Stimulated activated CD4-positive, alpha-beta T cell treated with anti-CD3 and anti-CD28 coated beads, Interleukin-15, amount 100 ng/mL, for 1 hour (primary cell): Measurements from ENCODE around the gene SLC26A2.
"Not testable (repeated sequence)": the region's sequence is repeated elsewhere in the genome, so short reads cannot be mapped to it uniquely, and the experiment has no call there.

Experiments used
- DNase-seq, 2 donors: peaks; one replicate each; pipeline ENCODE4 v3.0.0-alpha.2; 2020; ENCODE audit warnings: low read depth in 1 of 2, low spot score in 1 of 2

The SLC26A2 gene

GRCh38 chr5:150000990-150001659 is 40.6 kb downstream of the SLC26A2 start:
- peak; percentile 2 to 9 for DNase-seq

- peak; percentile 18 to 21 for DNase-seq
Measured at GRCh38 chr5:150001660-150002486, 41.3 kb downstream of the SLC26A2 start.

GRCh38 chr5:150006318-150006717 is 45.8 kb downstream of the SLC26A2 start:
- no peak for DNase-seq

- no peak for DNase-seq
Measured at GRCh38 chr5:150007050-150007449, 46.5 kb downstream of the SLC26A2 start.

GRCh38 chr5:150009671-150010387 is 49.3 kb downstream of the SLC26A2 start:
- DNase-seq, result no peak

- no peak for DNase-seq
Measured at GRCh38 chr5:150013931-150014330, 53.4 kb downstream of the SLC26A2 start.

- no peak for DNase-seq
Measured at GRCh38 chr5:150014456-150014855, 53.9 kb downstream of the SLC26A2 start.

GRCh38 chr5:150015415-150015814 is 54.9 kb downstream of the SLC26A2 start:
- no peak for DNase-seq

GRCh38 chr5:150016537-150016936 is 56.0 kb downstream of the SLC26A2 start:
- DNase-seq, result no peak

GRCh38 chr5:150017226-150018005 is 56.9 kb downstream of the SLC26A2 start:
- DNase-seq, result no peak

- DNase-seq, result no peak
Measured at GRCh38 chr5:150020249-150020648, 59.7 kb downstream of the SLC26A2 start.

- no peak for DNase-seq
Measured at GRCh38 chr5:150021491-150022157, 61.1 kb downstream of the SLC26A2 start.

- no peak for DNase-seq
Measured at GRCh38 chr5:150022158-150022531, 61.6 kb downstream of the SLC26A2 start.

- DNase-seq, result no peak
Measured at GRCh38 chr5:150022681-150023080, 62.1 kb downstream of the SLC26A2 start.

- DNase-seq, result no peak
Measured at GRCh38 chr5:150023136-150023535, 62.6 kb downstream of the SLC26A2 start.

- DNase-seq, result no peak
Measured at GRCh38 chr5:150024346-150024984, 63.9 kb downstream of the SLC26A2 start.

- DNase-seq, result no peak
Measured at GRCh38 chr5:150026682-150027172, 66.2 kb downstream of the SLC26A2 start.

- not testable (repeated sequence) for DNase-seq
Measured at GRCh38 chr5:150028047-150028446, 67.5 kb downstream of the SLC26A2 start.

- no peak for DNase-seq
Measured at GRCh38 chr5:150033334-150033733, 72.8 kb downstream of the SLC26A2 start.

GRCh38 chr5:150034662-150035061 is 74.1 kb downstream of the SLC26A2 start:
- no peak for DNase-seq
